Stomach smooth muscle (tissue), 2 donors: ENCODE data around the gene PLEKHH2.
A peak's percentile ranks its signal among the peaks of the same experiment; 100 is the strongest.

Source experiments
- H3K27ac ChIP-seq: one replicate; pipeline ENCODE4 v1.7.0; 2013; ENCODE audit warnings: mild to moderate bottlenecking, low read length, inconsistent platforms
- H3K27me3 ChIP-seq, 2 donors: one replicate each; pipeline ENCODE4 v1.7.0; 2013; ENCODE audit warnings: low read length in 2 of 2; ENCODE audit not compliant: insufficient read depth in 2 of 2, control insufficient read depth in 1 of 2
- H3K36me3 ChIP-seq, 2 donors: one replicate each; pipeline ENCODE4 v1.7.0; 2013; ENCODE audit warnings: low read length in 2 of 2; ENCODE audit not compliant: control insufficient read depth in 2 of 2, insufficient read depth in 2 of 2
- H3K4me1 ChIP-seq: one replicate; pipeline ENCODE4 v1.7.0; 2013; ENCODE audit warnings: low read length; ENCODE audit not compliant: control insufficient read depth, insufficient read depth
- H3K4me3 ChIP-seq, 2 donors: one replicate each; pipeline ENCODE4 v1.7.0; 2013; ENCODE audit warnings: low read length in 2 of 2
- H3K9ac ChIP-seq, 2 donors: one replicate each; pipeline ENCODE4 v1.7.0; 2013; ENCODE audit warnings: low read length in 2 of 2, mild to moderate bottlenecking in 1 of 2
- H3K9me3 ChIP-seq, 2 donors: one replicate each; pipeline ENCODE4 v1.7.0; 2013; ENCODE audit warnings: low read length in 2 of 2; ENCODE audit not compliant: control insufficient read depth in 2 of 2
- donor health status: healthy.
- donor health status: Pancreatic carcinoma.

Gene PLEKHH2

GRCh38 chr2:43762286-43762685 is 125.2 kb downstream of the PLEKHH2 start:
- no peaks in the 10 kb centered on the region for H3K27me3 ChIP-seq
- H3K4me3 ChIP-seq, result no peak overlapping the region
- H3K36me3 ChIP-seq, result peaks cover 0 to 4% of the 10 kb centered on the region in 2 donors

GRCh38 chr2:43763091-43763490 is 126.0 kb downstream of the PLEKHH2 start:
- no peaks in the 10 kb centered on the region for H3K4me1 ChIP-seq
- H3K9ac ChIP-seq, result no peak overlapping the region
- no peaks in the 10 kb centered on the region for H3K27me3 ChIP-seq
- peaks cover 0 to 4% of the 10 kb centered on the region in 2 donors for H3K36me3 ChIP-seq
- no peak overlapping the region for H3K27ac ChIP-seq
- no peaks in the 10 kb centered on the region for H3K9me3 ChIP-seq
- H3K4me3 ChIP-seq, result no peak overlapping the region

More at GRCh38 chr2:43762286-43762685, 125.2 kb downstream of the PLEKHH2 start:
- Histone ChIP-seq H3K4me1 (no peaks in the 10 kb centered on the region), H3K9me3 (no peaks in the 10 kb centered on the region), H3K9ac (no peak overlapping the region), H3K27ac (no peak overlapping the region)

- Histone ChIP-seq H3K27me3 (no peaks in the 10 kb centered on the region), H3K4me3 (no peak overlapping the region), H3K4me1 (no peaks in the 10 kb centered on the region), H3K9me3 (no peaks in the 10 kb centered on the region), H3K9ac (no peak overlapping the region), H3K36me3 (peaks cover 0 to 4% of the 10 kb centered on the region in 2 donors), H3K27ac (no peak overlapping the region)
Measured at GRCh38 chr2:43764086-43764705, 127.1 kb downstream of the PLEKHH2 start.

GRCh38 chr2:43766006-43766405 is 128.9 kb downstream of the PLEKHH2 start:
- no peak overlapping the region for H3K9ac ChIP-seq
- no peaks in the 10 kb centered on the region for H3K27me3 ChIP-seq
- no peaks in the 10 kb centered on the region for H3K4me1 ChIP-seq
- no peak overlapping the region for H3K27ac ChIP-seq
- H3K9me3 ChIP-seq, result no peaks in the 10 kb centered on the region
- H3K4me3 ChIP-seq, result no peak overlapping the region
- H3K36me3 ChIP-seq, result peaks cover 0 to 4% of the 10 kb centered on the region in 2 donors

- peaks cover 0 to 4% of the 10 kb centered on the region in 2 donors for H3K36me3 ChIP-seq
- peak within 1 kb of the TSS; percentile 94 to 95 for H3K4me3 ChIP-seq
- no peaks in the 10 kb centered on the region for H3K4me1 ChIP-seq
- H3K27me3 ChIP-seq, result no peaks in the 10 kb centered on the region
- no peaks in the 10 kb centered on the region for H3K9me3 ChIP-seq
- H3K9ac ChIP-seq, result peak within 1 kb of the TSS; percentile 87 to 97
- H3K27ac ChIP-seq, result peak within 1 kb of the TSS; percentile 88
Measured at GRCh38 chr2:43773876-43774613, 137.0 kb downstream of the PLEKHH2 start, which contains the start of gene DYNC2LI1. TSS of gene DYNC2LI1 (plus strand) at chr2:43774039. CDS start at chr2:43774139, 100 bp downstream.

- no peaks in the 10 kb centered on the region for H3K4me1 ChIP-seq
- H3K27ac ChIP-seq, result peak overlapping the region; percentile 88
- peaks cover 4 to 6% of the 10 kb centered on the region in 2 donors for H3K36me3 ChIP-seq
- H3K27me3 ChIP-seq, result no peaks in the 10 kb centered on the region
- H3K9me3 ChIP-seq, result no peaks in the 10 kb centered on the region
- peak overlapping the region; percentile 87 to 97 for H3K9ac ChIP-seq
- peak overlapping the region; percentile 94 to 95 for H3K4me3 ChIP-seq
Measured at GRCh38 chr2:43774617-43775016, 137.6 kb downstream of the PLEKHH2 start.

- no peak overlapping the region for H3K27ac ChIP-seq
- H3K36me3 ChIP-seq, result peaks cover 8 to 12% of the 10 kb centered on the region in 2 donors
Measured at GRCh38 chr2:43776324-43776723, 139.3 kb downstream of the PLEKHH2 start.

GRCh38 chr2:43777306-43777926 is 140.4 kb downstream of the PLEKHH2 start:
- Histone ChIP-seq H3K4me1 (no peaks in the 10 kb centered on the region), H3K9ac (no peak overlapping the region), H3K27me3 (no peaks in the 10 kb centered on the region), H3K27ac (no peak overlapping the region), H3K36me3 (peaks cover 8 to 12% of the 10 kb centered on the region in 2 donors), H3K9me3 (no peaks in the 10 kb centered on the region), H3K4me3 (no peak overlapping the region)

More at GRCh38 chr2:43776324-43776723, 139.3 kb downstream of the PLEKHH2 start:
- Histone ChIP-seq H3K4me1 (no peaks in the 10 kb centered on the region), H3K9me3 (no peaks in the 10 kb centered on the region), H3K4me3 (no peak overlapping the region), H3K9ac (no peak overlapping the region), H3K27me3 (no peaks in the 10 kb centered on the region)

- Histone ChIP-seq H3K27ac (no peak overlapping the region), H3K27me3 (no peaks in the 10 kb centered on the region), H3K9ac (no peak overlapping the region), H3K4me1 (no peaks in the 10 kb centered on the region), H3K36me3 (peaks cover 8 to 12% of the 10 kb centered on the region in 2 donors), H3K9me3 (no peaks in the 10 kb centered on the region), H3K4me3 (no peak overlapping the region)
Measured at GRCh38 chr2:43778233-43778632, 141.2 kb downstream of the PLEKHH2 start.

- Histone ChIP-seq H3K9me3 (no peaks in the 10 kb centered on the region), H3K4me1 (no peaks in the 10 kb centered on the region), H3K36me3 (peaks cover 16 to 17% of the 10 kb centered on the region in 2 donors), H3K9ac (no peak overlapping the region), H3K27ac (no peak overlapping the region), H3K4me3 (no peak overlapping the region), H3K27me3 (no peaks in the 10 kb centered on the region)
Measured at GRCh38 chr2:43787895-43788294, 150.8 kb downstream of the PLEKHH2 start.
